ENCODE measurements around the gene CDYL. TPM values are rescaled to one million over a fixed set of nuclear protein-coding genes. Genes with fewer than 3 reads are reported as not detected.

CDYL gene
- total RNA-seq = 72.3 TPM

- H3K4me1 ChIP-seq (ENCODE audit: insufficient read depth, low read length) = peaks cover 40% of the 10 kb centered on the region
- H3K4me3 ChIP-seq (ENCODE audit: low read length) = peak within 1 kb of the TSS; percentile 55
- H3K27me3 ChIP-seq (ENCODE audit: insufficient read depth, low read length) = no peaks in the 10 kb centered on the region
- no peaks in the 10 kb centered on the region for H3K9me3 ChIP-seq (ENCODE audit: low read depth, low read length)
Observed at GRCh38 chr6:4776131-4776492, at the start of gene CDYL. Gene CDYL (plus strand): TSS chr6:4776404. CDS start chr6:4776784, 380 bp downstream.

DNA sequence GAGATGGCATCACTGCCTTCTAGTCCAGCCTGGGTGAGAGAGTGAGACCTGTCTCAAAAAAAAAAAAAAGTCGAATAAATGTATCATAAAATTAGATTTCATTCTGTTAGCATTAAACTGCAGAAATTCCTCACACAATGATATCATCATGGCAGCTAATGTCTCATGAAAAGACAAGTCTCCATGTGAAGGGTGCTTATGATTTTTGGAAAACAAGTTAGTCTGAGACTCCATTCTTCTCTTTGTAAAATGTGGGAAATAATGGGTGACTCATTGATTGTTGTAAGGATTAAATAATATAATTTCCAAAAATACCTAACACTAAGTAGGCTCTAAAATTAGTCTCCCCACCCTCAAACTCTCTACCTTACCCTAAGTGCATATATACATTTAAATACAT, 49.6 kb upstream of the CDYL start:
- Histone ChIP-seq H3K9me3 (ENCODE audit: low read depth, low read length) (no peaks in the 10 kb centered on the region), H3K4me1 (ENCODE audit: insufficient read depth, low read length) (no peaks in the 10 kb centered on the region), H3K4me3 (ENCODE audit: low read length) (no peak overlapping the region), H3K27me3 (ENCODE audit: insufficient read depth, low read length) (no peaks in the 10 kb centered on the region)

- no peaks in the 10 kb centered on the region for H3K4me1 ChIP-seq (ENCODE audit: insufficient read depth, low read length)
- H3K4me3 ChIP-seq (ENCODE audit: low read length) = no peak overlapping the region
- no peaks in the 10 kb centered on the region for H3K27me3 ChIP-seq (ENCODE audit: insufficient read depth, low read length)
- no peaks in the 10 kb centered on the region for H3K9me3 ChIP-seq (ENCODE audit: low read depth, low read length)
Observed at GRCh38 chr6:4727217-4727616, 49.0 kb upstream of the CDYL start.

- H3K27me3 ChIP-seq (ENCODE audit: insufficient read depth, low read length) = no peaks in the 10 kb centered on the region
- no peaks in the 10 kb centered on the region for H3K4me1 ChIP-seq (ENCODE audit: insufficient read depth, low read length)
- H3K9me3 ChIP-seq (ENCODE audit: low read depth, low read length) = no peaks in the 10 kb centered on the region
- H3K4me3 ChIP-seq (ENCODE audit: low read length) = no peak overlapping the region
Observed at GRCh38 chr6:4727671-4728435, 48.4 kb upstream of the CDYL start.

DNA sequence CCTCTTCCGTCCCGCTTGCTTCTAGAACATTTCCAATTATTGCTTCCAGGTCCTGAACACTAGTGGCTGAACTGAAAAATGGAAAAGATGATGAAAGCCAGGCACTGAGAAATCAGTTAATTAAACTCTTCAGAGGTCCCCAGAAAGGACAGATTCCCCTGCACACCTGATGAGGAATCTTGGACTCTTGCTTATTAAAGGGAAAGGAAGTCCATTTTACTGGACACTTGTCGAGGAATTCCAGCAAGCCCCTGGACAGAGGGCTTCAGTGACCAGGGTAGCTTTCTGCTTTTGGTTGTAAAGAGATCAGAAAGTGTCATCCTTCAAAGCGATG, 47.8 kb upstream of the CDYL start:
- Histone ChIP-seq H3K4me1 (ENCODE audit: insufficient read depth, low read length) (no peaks in the 10 kb centered on the region), H3K4me3 (ENCODE audit: low read length) (no peak overlapping the region), H3K9me3 (ENCODE audit: low read depth, low read length) (no peaks in the 10 kb centered on the region), H3K27me3 (ENCODE audit: insufficient read depth, low read length) (no peaks in the 10 kb centered on the region)

GRCh38 chr6:4728926-4729325, 47.3 kb upstream of the CDYL start:
- Histone ChIP-seq H3K4me3 (ENCODE audit: low read length) (no peak overlapping the region), H3K4me1 (ENCODE audit: insufficient read depth, low read length) (no peaks in the 10 kb centered on the region), H3K27me3 (ENCODE audit: insufficient read depth, low read length) (no peaks in the 10 kb centered on the region), H3K9me3 (ENCODE audit: low read depth, low read length) (no peaks in the 10 kb centered on the region)

GRCh38 chr6:4731996-4732395, 44.2 kb upstream of the CDYL start:
- Histone ChIP-seq H3K4me3 (ENCODE audit: low read length) (no peak overlapping the region), H3K9me3 (ENCODE audit: low read depth, low read length) (no peaks in the 10 kb centered on the region), H3K4me1 (ENCODE audit: insufficient read depth, low read length) (no peaks in the 10 kb centered on the region), H3K27me3 (ENCODE audit: insufficient read depth, low read length) (no peaks in the 10 kb centered on the region)

GRCh38 chr6:4732691-4733315, 43.4 kb upstream of the CDYL start:
- Histone ChIP-seq H3K27me3 (ENCODE audit: insufficient read depth, low read length) (no peaks in the 10 kb centered on the region), H3K9me3 (ENCODE audit: low read depth, low read length) (no peaks in the 10 kb centered on the region), H3K4me1 (ENCODE audit: insufficient read depth, low read length) (no peaks in the 10 kb centered on the region), H3K4me3 (ENCODE audit: low read length) (no peak overlapping the region)

GRCh38 chr6:4736371-4736873, 39.8 kb upstream of the CDYL start:
- H3K9me3 ChIP-seq (ENCODE audit: low read depth, low read length) = no peaks in the 10 kb centered on the region
- H3K4me3 ChIP-seq (ENCODE audit: low read length) = no peak overlapping the region
- no peaks in the 10 kb centered on the region for H3K27me3 ChIP-seq (ENCODE audit: insufficient read depth, low read length)
- H3K4me1 ChIP-seq (ENCODE audit: insufficient read depth, low read length) = no peaks in the 10 kb centered on the region

DNA sequence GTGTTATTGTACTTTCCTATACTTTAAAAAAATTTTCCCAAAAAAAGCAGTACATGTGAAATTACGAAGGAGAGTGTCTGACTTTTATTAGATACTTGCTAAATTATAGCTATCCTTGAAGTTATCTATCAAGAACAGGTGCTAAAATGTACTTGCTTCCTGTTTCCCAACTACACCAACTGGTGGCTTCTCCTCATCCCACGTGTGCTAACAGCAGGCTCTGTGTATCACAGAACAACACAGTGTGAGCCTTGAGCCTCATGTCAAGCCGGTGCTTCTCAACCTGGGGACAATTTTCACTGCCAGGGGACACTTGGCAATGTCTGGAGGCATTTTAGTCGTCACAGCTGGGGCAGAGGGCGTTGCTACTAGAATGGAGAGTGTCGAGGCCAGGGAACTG, 36.2 kb upstream of the CDYL start:
- Histone ChIP-seq H3K9me3 (ENCODE audit: low read depth, low read length) (no peaks in the 10 kb centered on the region), H3K4me1 (ENCODE audit: insufficient read depth, low read length) (no peaks in the 10 kb centered on the region), H3K4me3 (ENCODE audit: low read length) (no peak overlapping the region), H3K27me3 (ENCODE audit: insufficient read depth, low read length) (no peaks in the 10 kb centered on the region)

GRCh38 chr6:4743062-4743461, 33.1 kb upstream of the CDYL start:
- H3K9me3 ChIP-seq (ENCODE audit: low read depth, low read length) = no peaks in the 10 kb centered on the region

GRCh38 chr6:4743926-4744325, 32.3 kb upstream of the CDYL start:
- no peaks in the 10 kb centered on the region for H3K27me3 ChIP-seq (ENCODE audit: insufficient read depth, low read length)

More at GRCh38 chr6:4743062-4743461, 33.1 kb upstream of the CDYL start:
- H3K27me3 ChIP-seq (ENCODE audit: insufficient read depth, low read length) = no peaks in the 10 kb centered on the region
- no peaks in the 10 kb centered on the region for H3K4me1 ChIP-seq (ENCODE audit: insufficient read depth, low read length)
- no peak overlapping the region for H3K4me3 ChIP-seq (ENCODE audit: low read length)

GRCh38 chr6:4747588-4747987, 28.6 kb upstream of the CDYL start:
- Histone ChIP-seq H3K9me3 (ENCODE audit: low read depth, low read length) (no peaks in the 10 kb centered on the region), H3K4me3 (ENCODE audit: low read length) (no peak overlapping the region), H3K27me3 (ENCODE audit: insufficient read depth, low read length) (no peaks in the 10 kb centered on the region), H3K4me1 (ENCODE audit: insufficient read depth, low read length) (no peaks in the 10 kb centered on the region)

More at GRCh38 chr6:4743926-4744325, 32.3 kb upstream of the CDYL start:
- no peaks in the 10 kb centered on the region for H3K4me1 ChIP-seq (ENCODE audit: insufficient read depth, low read length)
- H3K9me3 ChIP-seq (ENCODE audit: low read depth, low read length) = no peaks in the 10 kb centered on the region
- no peak overlapping the region for H3K4me3 ChIP-seq (ENCODE audit: low read length)

GRCh38 chr6:4751823-4752464, 24.3 kb upstream of the CDYL start:
- Histone ChIP-seq H3K4me3 (ENCODE audit: low read length) (no peak overlapping the region), H3K9me3 (ENCODE audit: low read depth, low read length) (no peaks in the 10 kb centered on the region), H3K4me1 (ENCODE audit: insufficient read depth, low read length) (no peaks in the 10 kb centered on the region), H3K27me3 (ENCODE audit: insufficient read depth, low read length) (peaks cover 3% of the 10 kb centered on the region)

DNA sequence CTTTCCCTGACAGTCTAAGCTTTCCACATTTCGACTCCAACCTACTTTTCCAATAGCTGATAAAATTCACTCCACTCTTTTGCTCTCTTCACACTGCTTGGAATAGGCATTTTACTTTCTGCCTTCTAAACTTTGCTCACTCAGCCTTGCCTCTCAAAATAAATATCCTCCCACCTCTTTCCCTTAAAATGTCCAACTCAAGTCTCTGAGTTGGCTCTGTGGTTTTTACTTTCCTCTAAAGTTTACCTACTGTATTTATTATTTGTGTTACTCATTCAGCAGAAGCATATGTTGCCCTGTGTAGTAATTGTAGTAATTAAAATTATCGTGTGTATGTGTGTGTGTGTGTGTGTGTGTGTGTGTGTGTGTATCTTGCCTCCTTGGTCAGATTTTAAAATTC, 20.0 kb upstream of the CDYL start:
- Histone ChIP-seq H3K4me3 (ENCODE audit: low read length) (no peak overlapping the region), H3K27me3 (ENCODE audit: insufficient read depth, low read length) (peaks cover 6% of the 10 kb centered on the region), H3K4me1 (ENCODE audit: insufficient read depth, low read length) (no peaks in the 10 kb centered on the region), H3K9me3 (ENCODE audit: low read depth, low read length) (no peaks in the 10 kb centered on the region)

Data from mononuclear cell (primary cell).